K562 (cell line): ENCODE data around the gene FCRL1. TPM values are rescaled to one million over a fixed set of nuclear protein-coding genes. Genes with fewer than 3 reads are reported as not detected.

ENCODE experiments used
- ATAC-seq: fragments of 200-7000 bp; cut with Tn5 transposase; 3 replicates; pipeline ENCODE4 v1.9.1; 2020; ENCODE audit warnings: moderate library complexity
- BruUV-seq: library from RNA; stranded (reverse); fragments of 400-500 nt; replicated peaks from 2 replicates; lab custom pipeline; 2021; lab: Mats Ljungman, UMichigan
- CTCF ChIA-PET: fragments of 300-600 bp; formaldehyde crosslinking; extraction: SDS; loops from one replicate; lab custom pipeline; 2021; ENCODE audit warnings: low intra/inter-chr PET ratio; lab: Yijun Ruan, JAX
- POLR2A ChIA-PET: fragments of 300-600, 350-650 bp; sonication (Branson Sonifier 250); formaldehyde crosslinking; extraction: SDS; loops from one replicate; lab custom pipeline; 2021; ENCODE audit warnings: antibody characterized with exemption, inconsistent platforms; lab: Yijun Ruan, JAX
- DNase-seq, 4 experiments: peaks; one replicate each; pipeline versions ENCODE4 v3.0.0 to v3.0.0-alpha.2; 2011 to 2018; ENCODE audit warnings: low spot score in 3 of 4, mixed read lengths in 3 of 4; ENCODE audit errors: extremely low read depth in 1 of 4
- FAIRE-seq: peaks from 2 replicates; lab custom pipeline; 2011; peaks lifted over from hg19 to GRCh38; lab: Jason Lieb, UNC
- H2AFZ ChIP-seq: 2 replicates; pipeline ENCODE4 v1.6.0; 2011; ENCODE audit warnings: low read depth, low read length, control low read depth, inconsistent platforms
- H3K27ac ChIP-seq: fragments of 200-600 bp; 3 replicates; pipeline ENCODE4 v1.8.0; 2011; ENCODE audit warnings: low read depth, mild to moderate bottlenecking, control low read depth, inconsistent platforms, low read length, moderate library complexity, mixed read lengths; ENCODE audit errors: extremely low read depth
- H3K27me3 ChIP-seq, 2 experiments: fragments of 300-600 bp in 1 of 2; 2 replicates in 1 of 2; 3 replicates in 1 of 2; pipeline versions ENCODE4 v1.6.0 to v1.8.0; 2011; ENCODE audit warnings: inconsistent platforms in 2 of 2, low read length in 2 of 2, mild to moderate bottlenecking in 1 of 2, mixed read lengths in 1 of 2, moderate library complexity in 1 of 2; ENCODE audit not compliant: control insufficient read depth in 2 of 2, insufficient read depth in 2 of 2
- H3K36me3 ChIP-seq: fragments of 300-600 bp; 3 replicates; pipeline ENCODE4 v1.8.0; 2011; ENCODE audit warnings: mild to moderate bottlenecking, low read length, inconsistent platforms; ENCODE audit not compliant: control insufficient read depth, insufficient read depth
- H3K4me1 ChIP-seq, 2 experiments: fragments of 200-600 bp in 1 of 2; replicated peaks in 1 of 2; 2 replicates in 1 of 2; 3 replicates in 1 of 2; pipeline versions ENCODE4 v1.5.1 to v1.8.0; 2011; ENCODE audit warnings: inconsistent platforms in 2 of 2, low read length in 2 of 2, mild to moderate bottlenecking in 1 of 2, mixed read lengths in 1 of 2, moderate library complexity in 1 of 2; ENCODE audit not compliant: control insufficient read depth in 2 of 2, insufficient read depth in 2 of 2
- H3K4me2 ChIP-seq: 2 replicates; pipeline ENCODE4 v1.6.1; 2011; ENCODE audit warnings: low read length, control low read depth, inconsistent platforms, mixed read lengths; ENCODE audit not compliant: insufficient read depth
- H3K4me3 ChIP-seq: fragments of 200-600 bp; sonication (generic), shearing (Covaris generic); 2 replicates; pipeline ENCODE4 v1.5.1; 2016; ENCODE audit warnings: control low read depth, inconsistent platforms
- H3K79me2 ChIP-seq: fragments of 200-600 bp; 3 replicates; pipeline ENCODE4 v1.8.0; 2011; ENCODE audit warnings: low read length, inconsistent platforms; ENCODE audit not compliant: control insufficient read depth, insufficient read depth
- H3K9ac ChIP-seq, 2 experiments: 2 replicates each; pipeline versions ENCODE4 v1.6.0 to v1.6.1; 2011; ENCODE audit warnings: low read depth in 2 of 2, low read length in 2 of 2, control low read depth in 1 of 2, inconsistent platforms in 1 of 2, mild to moderate bottlenecking in 1 of 2, mixed read lengths in 1 of 2; ENCODE audit not compliant: insufficient read depth in 1 of 2
- H3K9me1 ChIP-seq: one replicate; pipeline ENCODE4 v1.6.0; 2011; ENCODE audit warnings: inconsistent platforms, mild to moderate bottlenecking, low read length, moderate library complexity; ENCODE audit not compliant: control insufficient read depth, insufficient read depth
- H3K9me3 ChIP-seq: replicated peaks from 2 replicates; pipeline ENCODE4 v1.5.1; 2011; ENCODE audit warnings: low read depth, low read length, inconsistent platforms; ENCODE audit not compliant: control insufficient read depth, insufficient read depth
- H4K20me1 ChIP-seq: replicated peaks from 2 replicates; pipeline ENCODE4 v1.6.1; 2011; ENCODE audit warnings: low read length, inconsistent platforms, mixed read lengths; ENCODE audit not compliant: control insufficient read depth, insufficient read depth
- ELF2 ChIP-seq: fragments of 250-450 bp; sonication (Bioruptor Pico); IDR thresholded peaks from 2 replicates; pipeline ENCODE4 v1.5.0; 2021; ENCODE audit warnings: mild to moderate bottlenecking
- STAT5A ChIP-seq: IDR thresholded peaks from 2 replicates; pipeline ENCODE4 v1.6.1; 2012; ENCODE audit warnings: low read length, inconsistent platforms, borderline replicate concordance
- TFAP4 ChIP-seq: sonication (generic); formaldehyde crosslinking; IDR thresholded peaks from 2 replicates; pipeline ENCODE4 v1.8.0; 2022; ENCODE audit warnings: missing genetic modification reagents, mild to moderate bottlenecking, moderate library complexity, borderline replicate concordance
- ZNF644 ChIP-seq: fragments of 200-800 bp; sonication (Bioruptor generic); IDR thresholded peaks from 2 replicates; pipeline ENCODE4 v1.6.1; 2016; ENCODE audit warnings: low read depth, missing genetic modification characterization, missing compliant biosample characterization
- ZZZ3 ChIP-seq: fragments of 450-650 bp; IDR thresholded peaks from 2 replicates; pipeline ENCODE4 v1.6.1; 2016; ENCODE audit warnings: antibody characterized with exemption, mild to moderate bottlenecking, moderate library complexity
- in situ Hi-C: fragments of 300-500 bp; cut with MboI; formaldehyde crosslinking; loops from 4 replicates; pipeline ENCODE4 v1.15.0; 2018; ENCODE audit warnings: inconsistent platforms, mixed read lengths
- intact Hi-C: fragments of 100-400 bp; cut with micrococcal nuclease; formaldehyde crosslinking; loops from 2 replicates; pipeline ENCODE4 v1.14.2; 2022
- polyA plus RNA-seq, 8 experiments: library from polyadenylated mRNA; depleted of rRNA in 4 of 8; stranded (reverse) in 5 of 8; unstranded in 3 of 8; fragments of >200 nt; fragmentation: Nextera tagmentation in 2 of 8; fragmentation: Illumina TruSeq in 1 of 8; extraction: Ambion mirVana in 2 of 8; extraction: Trizol in 1 of 8; gene quantifications; 2 replicates each; pipeline versions ENCODE4 v1.2.1 to v1.2.3, GENCODE V29; 2011 to 2014; ENCODE audit warnings: inconsistent platforms in 1 of 8, missing spikeins in 1 of 8
- total RNA-seq, 7 experiments: library from RNA; depleted of rRNA in 6 of 7; stranded (reverse); fragments of >200 nt in 6 of 7; fragmentation: Illumina TruSeq in 2 of 7; extraction: Trizol in 2 of 7; gene quantifications; 2 replicates each; pipeline versions ENCODE4 v1.2.1 to v1.2.3, GENCODE V29; 2011 to 2021; ENCODE audit warnings: low replicate concordance in 1 of 7
- TF ChIP-seq, protein P1 (sequence below): fragments of 150-350 bp; IDR thresholded peaks from 2 replicates; pipeline ENCODE4 v1.6.1; 2014; ENCODE audit warnings: low read depth, mild to moderate bottlenecking, low read length, borderline replicate concordance
- TF ChIP-seq, protein P2 (sequence below): sonication (generic); formaldehyde crosslinking; IDR thresholded peaks from 2 replicates; pipeline ENCODE4 v1.8.0; 2023; ENCODE audit warnings: mild to moderate bottlenecking, missing genetic modification reagents
- TF ChIP-seq, protein P3 (sequence below): conservative IDR thresholded peaks from 2 replicates; pipeline ENCODE4 v1.6.1; 2011; ENCODE audit warnings: low read depth, mild to moderate bottlenecking, low read length; ENCODE audit not compliant: control insufficient read depth

The FCRL1 gene
- total and polyA plus RNA-seq, 9 of the 15 experiments (the other 6 are each of a cell fraction or from before 2014, with no cell fraction given) = not detected

- TF ChIP-seq, protein P1, sequence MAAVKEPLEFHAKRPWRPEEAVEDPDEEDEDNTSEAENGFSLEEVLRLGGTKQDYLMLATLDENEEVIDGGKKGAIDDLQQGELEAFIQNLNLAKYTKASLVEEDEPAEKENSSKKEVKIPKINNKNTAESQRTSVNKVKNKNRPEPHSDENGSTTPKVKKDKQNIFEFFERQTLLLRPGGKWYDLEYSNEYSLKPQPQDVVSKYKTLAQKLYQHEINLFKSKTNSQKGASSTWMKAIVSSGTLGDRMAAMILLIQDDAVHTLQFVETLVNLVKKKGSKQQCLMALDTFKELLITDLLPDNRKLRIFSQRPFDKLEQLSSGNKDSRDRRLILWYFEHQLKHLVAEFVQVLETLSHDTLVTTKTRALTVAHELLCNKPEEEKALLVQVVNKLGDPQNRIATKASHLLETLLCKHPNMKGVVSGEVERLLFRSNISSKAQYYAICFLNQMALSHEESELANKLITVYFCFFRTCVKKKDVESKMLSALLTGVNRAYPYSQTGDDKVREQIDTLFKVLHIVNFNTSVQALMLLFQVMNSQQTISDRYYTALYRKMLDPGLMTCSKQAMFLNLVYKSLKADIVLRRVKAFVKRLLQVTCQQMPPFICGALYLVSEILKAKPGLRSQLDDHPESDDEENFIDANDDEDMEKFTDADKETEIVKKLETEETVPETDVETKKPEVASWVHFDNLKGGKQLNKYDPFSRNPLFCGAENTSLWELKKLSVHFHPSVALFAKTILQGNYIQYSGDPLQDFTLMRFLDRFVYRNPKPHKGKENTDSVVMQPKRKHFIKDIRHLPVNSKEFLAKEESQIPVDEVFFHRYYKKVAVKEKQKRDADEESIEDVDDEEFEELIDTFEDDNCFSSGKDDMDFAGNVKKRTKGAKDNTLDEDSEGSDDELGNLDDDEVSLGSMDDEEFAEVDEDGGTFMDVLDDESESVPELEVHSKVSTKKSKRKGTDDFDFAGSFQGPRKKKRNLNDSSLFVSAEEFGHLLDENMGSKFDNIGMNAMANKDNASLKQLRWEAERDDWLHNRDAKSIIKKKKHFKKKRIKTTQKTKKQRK = no peak
- no peak for TF ChIP-seq ELF2
- no peak for TF ChIP-seq STAT5A
Observed at GRCh38 chr1:157841708-157842107, 21.8 kb upstream of the FCRL1 start, which contains the start of gene CD5L (continued).

DNA sequence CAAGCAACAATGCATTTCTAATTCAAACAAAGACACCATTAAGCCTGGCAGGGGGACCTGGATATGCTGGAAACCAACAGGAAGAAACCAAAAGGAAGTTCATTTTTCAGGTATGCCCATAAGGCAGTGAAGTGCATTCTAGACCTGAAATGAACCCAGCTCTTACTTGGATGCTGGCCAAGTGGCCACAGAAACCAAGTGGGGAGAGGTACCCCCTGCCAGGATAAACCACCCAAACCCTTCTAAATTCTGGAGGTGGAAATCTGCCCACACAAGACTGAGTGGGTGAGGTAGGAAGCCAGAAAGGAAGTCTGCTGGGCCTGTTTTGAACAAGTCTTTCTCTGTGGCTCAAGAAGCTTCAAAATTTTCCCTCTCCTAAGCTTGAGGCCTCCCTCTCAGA lies 19.0 kb upstream of the FCRL1 start:
- no peaks in the 10 kb centered on the region for H3K79me2 ChIP-seq
- no peaks in the 10 kb centered on the region for H4K20me1 ChIP-seq
- no peaks in the 10 kb centered on the region for H3K9me3 ChIP-seq
- H3K9ac ChIP-seq = no peak overlapping the region
- no TSS peak for BruUV-seq
- H3K4me3 ChIP-seq = no peak overlapping the region
- in situ Hi-C loops = no loop called here
- no peak for DNase-seq
- FAIRE-seq = no peak
- H3K27me3 ChIP-seq = peaks cover 0 to 11% of the 10 kb centered on the region in 2 experiments; a peak in 2 of 5 replicates
- H3K4me2 ChIP-seq = no peak overlapping the region
- no peak overlapping the region for H2AFZ ChIP-seq
- ChIA-PET CTCF (no interaction called here), POLR2A (interaction anchor here (0.7 kb wide), 1 partner anchor 629 kb away, joined by 4 read pairs; no protein-coding TSS in a partner anchor)
- no peaks in the 10 kb centered on the region for H3K4me1 ChIP-seq
- no peak overlapping the region for H3K27ac ChIP-seq
- H3K9me1 ChIP-seq = no peaks in the 10 kb centered on the region
- no peaks in the 10 kb centered on the region for H3K36me3 ChIP-seq
- intact Hi-C loops = no loop called here
- no peak for ATAC-seq
- TF ChIP-seq ZZZ3 (no peak), ZNF644 (tag) (no peak), TFAP4 (CRISPR knock-in tag) (no peak)
- TF ChIP-seq, protein P2, sequence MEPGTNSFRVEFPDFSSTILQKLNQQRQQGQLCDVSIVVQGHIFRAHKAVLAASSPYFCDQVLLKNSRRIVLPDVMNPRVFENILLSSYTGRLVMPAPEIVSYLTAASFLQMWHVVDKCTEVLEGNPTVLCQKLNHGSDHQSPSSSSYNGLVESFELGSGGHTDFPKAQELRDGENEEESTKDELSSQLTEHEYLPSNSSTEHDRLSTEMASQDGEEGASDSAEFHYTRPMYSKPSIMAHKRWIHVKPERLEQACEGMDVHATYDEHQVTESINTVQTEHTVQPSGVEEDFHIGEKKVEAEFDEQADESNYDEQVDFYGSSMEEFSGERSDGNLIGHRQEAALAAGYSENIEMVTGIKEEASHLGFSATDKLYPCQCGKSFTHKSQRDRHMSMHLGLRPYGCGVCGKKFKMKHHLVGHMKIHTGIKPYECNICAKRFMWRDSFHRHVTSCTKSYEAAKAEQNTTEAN (CRISPR knock-in tag) = no peak
- TF ChIP-seq, protein P3, sequence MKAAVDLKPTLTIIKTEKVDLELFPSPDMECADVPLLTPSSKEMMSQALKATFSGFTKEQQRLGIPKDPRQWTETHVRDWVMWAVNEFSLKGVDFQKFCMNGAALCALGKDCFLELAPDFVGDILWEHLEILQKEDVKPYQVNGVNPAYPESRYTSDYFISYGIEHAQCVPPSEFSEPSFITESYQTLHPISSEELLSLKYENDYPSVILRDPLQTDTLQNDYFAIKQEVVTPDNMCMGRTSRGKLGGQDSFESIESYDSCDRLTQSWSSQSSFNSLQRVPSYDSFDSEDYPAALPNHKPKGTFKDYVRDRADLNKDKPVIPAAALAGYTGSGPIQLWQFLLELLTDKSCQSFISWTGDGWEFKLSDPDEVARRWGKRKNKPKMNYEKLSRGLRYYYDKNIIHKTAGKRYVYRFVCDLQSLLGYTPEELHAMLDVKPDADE = no peak
